Thyroid gland (tissue), 4 donors: ENCODE measurements around the gene CKAP2.
"Not testable (repeated sequence)": the region's sequence is repeated elsewhere in the genome, so short reads cannot be mapped to it uniquely, and the experiment has no call there.

ENCODE experiments used
- POLR2A ChIP-seq, 2 donors: fragments of 450-650 bp; IDR thresholded peaks; one replicate each; pipeline ENCODE4 v1.6.1; 2017; ENCODE audit warnings: antibody characterized with exemption in 2 of 2, mild to moderate bottlenecking in 2 of 2, moderate library complexity in 1 of 2
- TF ChIP-seq, protein P1 (sequence below), 6 experiments: fragments of 200-600 bp in 3 of 6; fragments of 450-650 bp in 3 of 6; sonication (generic) in 3 of 6; IDR thresholded peaks; one replicate each; pipeline ENCODE4 v1.5.1; 2016 to 2019; ENCODE audit warnings: antibody characterized with exemption in 6 of 6, mild to moderate bottlenecking in 2 of 6, inconsistent platforms in 1 of 6, moderate library complexity in 1 of 6

DNA sequence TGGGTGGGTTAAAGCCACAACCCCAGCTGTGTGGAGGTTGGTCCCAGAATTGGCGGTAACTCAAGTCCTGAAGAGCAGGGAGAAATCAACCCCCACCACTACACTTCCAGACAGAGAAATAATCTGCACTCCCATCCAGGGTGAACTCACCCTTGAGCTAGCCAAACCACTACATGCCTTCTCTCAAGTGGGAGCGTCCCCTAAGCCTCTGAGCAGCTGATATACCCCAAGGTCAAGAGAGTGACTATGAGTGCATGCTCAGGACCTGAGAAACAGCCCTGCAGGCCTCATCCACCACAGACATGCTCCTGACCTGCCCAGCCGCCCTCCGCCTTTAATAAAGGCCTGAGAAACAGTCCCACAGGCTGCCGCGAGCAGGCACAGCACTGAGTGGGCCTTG is 54.3 kb downstream of the CKAP2 start:
- TF ChIP-seq, protein P1, sequence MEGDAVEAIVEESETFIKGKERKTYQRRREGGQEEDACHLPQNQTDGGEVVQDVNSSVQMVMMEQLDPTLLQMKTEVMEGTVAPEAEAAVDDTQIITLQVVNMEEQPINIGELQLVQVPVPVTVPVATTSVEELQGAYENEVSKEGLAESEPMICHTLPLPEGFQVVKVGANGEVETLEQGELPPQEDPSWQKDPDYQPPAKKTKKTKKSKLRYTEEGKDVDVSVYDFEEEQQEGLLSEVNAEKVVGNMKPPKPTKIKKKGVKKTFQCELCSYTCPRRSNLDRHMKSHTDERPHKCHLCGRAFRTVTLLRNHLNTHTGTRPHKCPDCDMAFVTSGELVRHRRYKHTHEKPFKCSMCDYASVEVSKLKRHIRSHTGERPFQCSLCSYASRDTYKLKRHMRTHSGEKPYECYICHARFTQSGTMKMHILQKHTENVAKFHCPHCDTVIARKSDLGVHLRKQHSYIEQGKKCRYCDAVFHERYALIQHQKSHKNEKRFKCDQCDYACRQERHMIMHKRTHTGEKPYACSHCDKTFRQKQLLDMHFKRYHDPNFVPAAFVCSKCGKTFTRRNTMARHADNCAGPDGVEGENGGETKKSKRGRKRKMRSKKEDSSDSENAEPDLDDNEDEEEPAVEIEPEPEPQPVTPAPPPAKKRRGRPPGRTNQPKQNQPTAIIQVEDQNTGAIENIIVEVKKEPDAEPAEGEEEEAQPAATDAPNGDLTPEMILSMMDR (IDR thresholded peaks at IDR 0.05): not testable (repeated sequence)
- TF ChIP-seq POLR2A (IDR thresholded peaks at IDR 0.05): not testable (repeated sequence)
